T-helper 17 cell (primary cell): ENCODE data around the gene GPR142. TPM values are rescaled to one million over a fixed set of nuclear protein-coding genes. Genes with fewer than 3 reads are reported as not detected.

Source experiments
- ATAC-seq: fragments of 150-1000 bp; cut with Tn5 transposase; 2 replicates; pipeline ENCODE4 v1.10.0; 2021; ENCODE audit warnings: mild to moderate bottlenecking, moderate library complexity
- DNase-seq, 3 donors: peaks; one replicate each; pipeline versions ENCODE4 v3.0.0 to v3.0.0-alpha.2; 2020 to 2021
- H3K9me3 ChIP-seq: one replicate; pipeline ENCODE4 v1.7.0; 2013; ENCODE audit warnings: low read length, mild to moderate bottlenecking; ENCODE audit not compliant: control insufficient read depth, poor library complexity, severe bottlenecking
- H3K27ac Mint-ChIP-seq: one replicate; pipeline ENCODE4 v1.8.0; 2022; ENCODE audit warnings: mild to moderate bottlenecking, moderate library complexity, mixed read lengths
- H3K27me3 Mint-ChIP-seq: one replicate; pipeline ENCODE4 v1.8.0; 2022; ENCODE audit warnings: mixed read lengths
- H3K36me3 Mint-ChIP-seq: one replicate; pipeline ENCODE4 v1.8.0; 2022; ENCODE audit warnings: low read depth, mixed read lengths
- H3K4me1 Mint-ChIP-seq: one replicate; pipeline ENCODE4 v1.8.0; 2022; ENCODE audit warnings: mild to moderate bottlenecking, mixed read lengths
- H3K4me3 Mint-ChIP-seq: one replicate; pipeline ENCODE4 v1.8.0; 2022; ENCODE audit warnings: mild to moderate bottlenecking, moderate library complexity, mixed read lengths
- total RNA-seq, 4 donors: library from RNA in 2 of 4; stranded (reverse) in 2 of 4; gene quantifications; one replicate each; pipeline ENCODE4 v1.2.3 and lab custom pipeline; 2022 to 2026

The GPR142 gene
- total RNA-seq, 2 donors from 2014 or later: not detected

DNA sequence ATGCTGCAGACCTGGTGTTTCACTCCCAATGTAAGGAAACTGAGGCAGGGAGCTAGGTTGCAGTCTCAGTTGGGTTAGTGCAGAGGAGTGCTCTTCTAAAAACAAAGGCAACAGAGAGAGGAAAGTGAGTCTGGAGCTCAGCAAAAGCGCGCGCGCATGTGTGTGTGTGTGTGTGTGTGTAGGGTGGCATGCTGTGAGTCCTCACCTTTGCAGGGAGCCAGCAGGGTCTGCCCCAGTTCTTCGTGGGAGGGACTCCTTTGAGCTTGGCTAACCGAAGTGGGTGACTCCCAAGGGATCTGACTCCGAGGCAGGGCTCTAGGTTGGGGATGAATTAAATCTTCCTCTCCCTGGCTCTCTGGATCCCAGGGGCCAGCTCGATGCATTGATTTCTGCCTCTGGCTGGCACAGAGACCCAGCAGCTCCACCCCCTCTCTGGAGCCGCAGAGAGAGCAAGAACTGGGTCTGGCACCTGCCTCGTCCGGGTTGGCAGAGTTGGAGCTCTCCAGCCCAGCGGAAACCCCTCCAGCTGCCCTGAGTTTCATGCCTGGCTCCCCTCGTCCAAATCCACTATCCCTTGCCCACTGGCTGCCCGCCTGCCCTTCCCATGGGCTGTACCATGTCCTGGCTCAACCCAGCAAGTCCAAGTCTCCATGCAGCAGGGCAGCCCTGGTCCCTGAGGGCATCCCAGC is 4.4 kb upstream of the GPR142 start:
- H3K9me3 ChIP-seq: no peaks in the 10 kb centered on the region
- H3K4me3 Mint-ChIP-seq: no peak overlapping the region
- peaks cover 45% of the 10 kb centered on the region for H3K27me3 Mint-ChIP-seq
- ATAC-seq: no peak
- no peak for DNase-seq
- H3K4me1 Mint-ChIP-seq: peaks cover 2% of the 10 kb centered on the region
- H3K36me3 Mint-ChIP-seq: no peaks in the 10 kb centered on the region
- no peak overlapping the region for H3K27ac Mint-ChIP-seq

DNA sequence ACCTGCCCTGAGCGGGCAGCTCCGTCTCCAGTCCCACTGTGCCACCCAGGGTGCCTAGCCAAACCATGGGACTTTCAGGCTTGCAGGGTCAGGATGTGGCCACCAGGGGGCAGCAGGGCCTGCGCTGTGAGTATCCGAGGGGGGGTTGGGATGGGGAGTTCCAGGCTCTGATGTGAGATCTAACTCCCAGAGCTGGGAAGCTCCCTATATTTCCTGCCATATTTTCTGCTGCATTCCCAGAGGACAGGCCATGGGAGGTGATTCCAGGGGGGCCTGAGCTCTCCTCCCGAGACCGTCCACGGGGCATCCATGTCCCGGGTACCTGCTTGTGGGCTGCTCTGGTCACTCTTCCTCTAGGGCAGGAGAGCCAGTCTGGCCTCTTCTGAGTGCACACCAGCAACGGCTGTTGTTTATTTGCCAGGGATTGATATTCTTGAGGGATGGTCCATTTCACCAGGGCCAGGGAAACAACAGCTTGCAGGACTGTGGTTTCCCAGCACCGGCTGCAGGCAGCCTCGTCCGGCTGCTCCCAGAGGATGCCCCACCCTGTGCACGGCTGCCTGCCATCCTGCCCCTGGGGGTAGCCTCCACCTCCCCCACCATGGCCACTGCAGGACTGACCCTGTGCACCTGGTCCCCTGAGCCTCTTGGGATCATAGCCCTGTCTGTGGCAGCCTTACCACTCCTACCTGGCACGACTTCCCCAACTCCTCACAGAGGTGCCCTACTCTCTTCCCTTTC is 1.2 kb downstream of the GPR142 start:
- Mint-ChIP-seq H3K27ac (peak overlapping the region; percentile 2), H3K27me3 (peaks cover 22% of the 10 kb centered on the region), H3K4me3 (peak overlapping the region; percentile 61), H3K4me1 (peaks cover 10% of the 10 kb centered on the region), H3K36me3 (peaks cover 2% of the 10 kb centered on the region)
- DNase-seq: peak; percentile 60 to 67 (median 63)
- H3K9me3 ChIP-seq: no peaks in the 10 kb centered on the region
- peak; percentile 82 for ATAC-seq

DNA sequence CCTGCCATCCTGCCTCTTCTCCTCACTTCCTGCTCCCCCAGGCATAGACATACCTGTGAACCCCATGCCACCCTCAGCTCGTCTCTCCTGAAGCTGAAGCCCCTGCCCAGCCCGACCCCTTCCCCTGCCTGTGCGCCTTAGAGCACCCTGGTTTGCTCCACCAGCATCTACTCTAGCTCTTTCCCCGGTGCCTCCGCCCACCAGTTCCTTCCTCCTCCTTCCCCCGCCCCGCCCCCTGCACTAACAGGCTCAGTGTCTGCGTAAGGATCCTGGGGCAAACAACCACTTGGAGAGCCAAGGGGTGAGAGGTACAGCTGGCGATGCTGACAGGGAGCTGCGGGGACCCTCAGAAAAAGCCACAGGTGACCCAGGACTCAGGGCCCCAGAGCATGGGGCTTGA is 1.9 kb downstream of the GPR142 start:
- peaks cover 2% of the 10 kb centered on the region for H3K36me3 Mint-ChIP-seq
- H3K4me3 Mint-ChIP-seq: peak overlapping the region; percentile 61
- peak overlapping the region; percentile 2 for H3K27ac Mint-ChIP-seq

DNA sequence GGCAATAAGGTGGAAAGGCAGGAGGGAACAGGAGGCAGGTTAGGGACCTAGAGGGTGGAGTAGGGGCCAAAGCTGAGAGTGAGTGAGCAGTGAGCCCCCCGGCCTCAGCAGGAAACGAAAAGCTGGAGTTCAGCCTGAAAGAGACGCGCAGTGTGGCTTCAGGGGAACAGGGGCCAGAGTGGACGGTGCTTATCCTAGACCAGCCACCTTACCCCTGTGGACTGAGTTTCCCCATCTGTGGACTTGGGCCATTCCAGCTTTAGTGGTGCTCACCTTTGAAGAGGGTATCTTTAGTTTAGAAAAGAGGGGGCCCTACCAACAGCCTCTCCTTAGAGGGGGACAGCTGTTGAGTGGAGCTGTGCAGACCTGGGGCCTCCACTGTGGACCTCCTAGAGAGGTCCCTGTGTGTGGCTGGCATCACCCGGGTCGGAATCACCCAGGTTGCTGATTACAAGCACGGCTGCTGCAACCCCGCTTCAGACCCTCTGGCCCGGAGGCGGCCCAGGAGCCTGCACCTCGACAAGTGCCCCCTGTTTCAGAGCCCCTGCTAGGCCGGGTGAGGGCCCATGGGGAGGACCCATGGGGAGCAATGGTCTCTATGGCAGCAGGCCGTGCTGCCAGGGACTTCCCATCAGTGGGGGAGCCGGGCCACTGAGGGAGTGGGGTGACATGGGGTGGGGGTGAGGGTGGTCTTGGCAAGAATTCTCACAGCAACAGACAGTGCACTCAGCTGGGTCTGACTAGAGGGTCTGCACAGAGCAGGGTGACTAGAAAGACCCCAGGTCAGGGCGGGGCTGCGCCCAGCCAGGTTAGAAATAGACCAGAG is 2.6 kb downstream of the GPR142 start:
- DNase-seq (no peak), ATAC-seq (no peak)
- H3K27me3 Mint-ChIP-seq: peaks cover 20% of the 10 kb centered on the region
- peaks cover 10% of the 10 kb centered on the region for H3K4me1 Mint-ChIP-seq
- H3K36me3 Mint-ChIP-seq: peaks cover 2% of the 10 kb centered on the region
- H3K4me3 Mint-ChIP-seq: peak overlapping the region; percentile 61
- H3K27ac Mint-ChIP-seq: peak overlapping the region; percentile 2
- no peaks in the 10 kb centered on the region for H3K9me3 ChIP-seq

More for the DNA sequence above, 1.9 kb downstream of the GPR142 start:
- DNase-seq (peak in 2 of 3 donors; percentile 31 to 37), ATAC-seq (peak; percentile 75)
- Mint-ChIP-seq H3K4me1 (peaks cover 10% of the 10 kb centered on the region), H3K27me3 (peaks cover 20% of the 10 kb centered on the region)
- H3K9me3 ChIP-seq: no peaks in the 10 kb centered on the region

DNA sequence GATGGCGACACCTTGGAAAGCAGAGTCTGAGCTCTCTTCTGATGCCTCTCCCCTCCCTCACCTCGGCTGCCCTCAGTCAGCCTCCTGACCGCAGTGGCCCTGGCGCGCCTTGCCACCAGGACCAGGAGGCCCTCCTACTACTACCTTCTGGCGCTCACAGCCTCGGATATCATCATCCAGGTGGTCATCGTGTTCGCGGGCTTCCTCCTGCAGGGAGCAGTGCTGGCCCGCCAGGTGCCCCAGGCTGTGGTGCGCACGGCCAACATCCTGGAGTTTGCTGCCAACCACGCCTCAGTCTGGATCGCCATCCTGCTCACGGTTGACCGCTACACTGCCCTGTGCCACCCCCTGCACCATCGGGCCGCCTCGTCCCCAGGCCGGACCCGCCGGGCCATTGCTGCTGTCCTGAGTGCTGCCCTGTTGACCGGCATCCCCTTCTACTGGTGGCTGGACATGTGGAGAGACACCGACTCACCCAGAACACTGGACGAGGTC is 4.4 kb downstream of the GPR142 start:
- Mint-ChIP-seq H3K27ac (no peak overlapping the region), H3K27me3 (peaks cover 15% of the 10 kb centered on the region), H3K36me3 (peaks cover 2% of the 10 kb centered on the region), H3K4me1 (peaks cover 10% of the 10 kb centered on the region), H3K4me3 (no peak overlapping the region)
- ATAC-seq (no peak), DNase-seq (no peak)
- no peaks in the 10 kb centered on the region for H3K9me3 ChIP-seq

DNA sequence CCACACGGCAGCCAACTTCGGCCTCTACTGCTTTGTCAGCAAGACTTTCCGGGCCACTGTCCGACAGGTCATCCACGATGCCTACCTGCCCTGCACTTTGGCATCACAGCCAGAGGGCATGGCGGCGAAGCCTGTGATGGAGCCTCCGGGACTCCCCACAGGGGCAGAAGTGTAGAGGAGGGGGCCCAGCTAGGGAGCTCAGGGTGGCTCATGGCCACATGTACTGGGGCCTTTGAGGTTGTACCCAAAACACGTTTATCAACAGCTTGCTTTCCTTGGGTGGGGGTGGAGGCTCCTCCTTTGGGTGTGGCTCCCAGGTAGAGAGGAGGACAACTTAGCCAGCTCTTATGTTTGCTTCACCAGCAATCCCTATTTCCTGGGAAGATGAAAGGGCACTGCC is 5.1 kb downstream of the GPR142 start:
- no peak overlapping the region for H3K4me3 Mint-ChIP-seq
- no peaks in the 10 kb centered on the region for H3K9me3 ChIP-seq
- no peak overlapping the region for H3K27ac Mint-ChIP-seq
- ATAC-seq (no peak), DNase-seq (no peak)
- H3K27me3 Mint-ChIP-seq: peaks cover 15% of the 10 kb centered on the region
- peaks cover 10% of the 10 kb centered on the region for H3K4me1 Mint-ChIP-seq
- H3K36me3 Mint-ChIP-seq: peaks cover 2% of the 10 kb centered on the region

DNA sequence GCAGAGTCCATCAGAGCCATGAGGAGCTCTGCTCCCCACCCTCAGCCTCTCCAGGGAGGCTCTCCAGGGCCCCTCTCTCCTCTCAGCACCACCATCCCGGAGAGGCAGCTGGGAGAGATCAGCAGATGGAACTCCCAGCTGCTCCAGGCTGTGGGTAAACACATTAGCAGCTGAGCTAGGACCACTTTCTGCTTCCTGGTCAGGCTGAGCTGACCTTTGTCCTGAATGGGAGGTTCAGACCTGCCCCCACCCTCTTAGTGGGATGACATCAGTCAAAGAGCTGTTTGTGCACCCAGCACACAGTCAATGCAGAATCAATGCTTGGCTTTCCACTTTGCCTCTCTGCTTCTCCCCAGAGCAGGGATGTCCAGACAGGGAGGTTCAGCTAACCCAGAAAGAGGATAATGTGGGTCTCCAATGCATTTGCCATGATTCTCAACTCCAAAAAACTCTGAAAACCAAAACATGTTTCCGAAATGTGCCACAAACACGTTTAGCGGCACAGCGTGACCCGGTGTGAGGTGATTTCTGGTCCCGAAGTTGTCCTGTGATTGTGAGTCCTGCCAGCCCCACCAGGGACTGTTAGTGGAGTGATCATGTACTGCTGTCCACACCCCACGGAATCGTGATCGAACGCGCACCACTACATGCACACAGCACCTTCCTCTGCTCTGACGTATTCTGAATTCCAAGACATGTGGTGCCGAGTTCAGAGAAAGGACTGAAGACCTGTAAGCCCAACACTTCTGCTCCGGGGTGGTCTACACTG is 6.7 kb downstream of the GPR142 start:
- Mint-ChIP-seq H3K4me1 (peaks cover 5% of the 10 kb centered on the region), H3K36me3 (peaks cover 2% of the 10 kb centered on the region), H3K4me3 (no peak overlapping the region), H3K27me3 (peaks cover 10% of the 10 kb centered on the region), H3K27ac (no peak overlapping the region)
- no peak for ATAC-seq
- DNase-seq: no peak
- no peaks in the 10 kb centered on the region for H3K9me3 ChIP-seq

DNA sequence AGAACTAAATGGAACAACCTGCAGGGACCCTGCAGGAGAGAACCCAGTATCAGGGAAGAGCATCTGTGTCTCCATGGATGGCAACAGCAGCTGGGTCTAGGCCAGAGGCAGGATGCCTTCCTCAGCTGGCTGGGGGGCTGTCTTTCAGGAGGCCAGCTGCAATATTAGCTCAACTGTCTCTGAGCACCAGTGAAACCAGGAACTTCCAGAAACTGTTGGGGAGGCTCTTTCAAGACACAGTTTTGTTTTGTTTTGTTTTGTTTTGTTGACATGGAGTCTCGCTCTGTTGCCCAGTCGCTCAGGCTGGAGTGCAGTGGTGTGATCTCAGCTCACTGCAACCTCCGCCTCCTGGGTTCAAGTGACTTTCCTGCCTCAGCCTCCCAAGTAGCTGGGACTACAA is 7.6 kb downstream of the GPR142 start:
- no peaks in the 10 kb centered on the region for H3K9me3 ChIP-seq
- DNase-seq (no peak), ATAC-seq (no peak)
- Mint-ChIP-seq H3K36me3 (no peaks in the 10 kb centered on the region), H3K27me3 (peaks cover 6% of the 10 kb centered on the region), H3K4me1 (no peaks in the 10 kb centered on the region), H3K4me3 (no peak overlapping the region), H3K27ac (no peak overlapping the region)

DNA sequence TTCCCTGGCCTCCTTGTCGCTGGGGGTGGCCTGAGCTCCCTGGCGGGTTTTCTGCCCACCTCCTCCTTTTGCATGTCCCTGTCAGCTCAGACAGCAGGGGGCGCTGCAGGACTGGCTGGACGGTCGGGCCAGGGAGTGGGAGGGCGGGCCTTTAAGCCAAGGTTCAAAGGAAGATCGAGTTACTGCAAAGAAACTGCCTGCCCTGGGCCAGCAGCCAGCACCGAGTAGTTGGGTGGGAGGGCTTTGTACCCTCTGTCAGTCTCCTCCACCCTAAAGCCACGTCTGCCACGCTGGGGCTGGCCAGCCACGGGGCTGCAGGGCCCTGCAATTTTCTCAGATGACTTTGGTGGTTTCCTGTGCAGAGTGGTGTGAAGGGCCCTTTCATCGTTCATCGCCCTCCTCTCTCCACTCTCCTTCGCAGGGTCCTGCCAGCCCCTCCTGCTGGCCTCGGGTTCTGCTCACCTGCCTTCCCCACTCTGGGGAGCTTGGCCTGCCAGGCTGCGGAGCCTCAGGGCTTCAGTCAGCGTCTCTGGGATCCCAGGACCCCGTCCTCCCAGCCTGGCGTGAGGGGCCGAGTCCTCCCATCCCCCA is 12.3 kb downstream of the GPR142 start:
- ATAC-seq: peak; percentile 96
- no peak overlapping the region for H3K4me3 Mint-ChIP-seq
- peak; percentile 80 to 96 (median 84) for DNase-seq
- H3K27ac Mint-ChIP-seq: no peak overlapping the region
- peaks cover 11% of the 10 kb centered on the region for H3K27me3 Mint-ChIP-seq
- H3K4me1 Mint-ChIP-seq: no peaks in the 10 kb centered on the region
- no peaks in the 10 kb centered on the region for H3K9me3 ChIP-seq
- no peaks in the 10 kb centered on the region for H3K36me3 Mint-ChIP-seq

DNA sequence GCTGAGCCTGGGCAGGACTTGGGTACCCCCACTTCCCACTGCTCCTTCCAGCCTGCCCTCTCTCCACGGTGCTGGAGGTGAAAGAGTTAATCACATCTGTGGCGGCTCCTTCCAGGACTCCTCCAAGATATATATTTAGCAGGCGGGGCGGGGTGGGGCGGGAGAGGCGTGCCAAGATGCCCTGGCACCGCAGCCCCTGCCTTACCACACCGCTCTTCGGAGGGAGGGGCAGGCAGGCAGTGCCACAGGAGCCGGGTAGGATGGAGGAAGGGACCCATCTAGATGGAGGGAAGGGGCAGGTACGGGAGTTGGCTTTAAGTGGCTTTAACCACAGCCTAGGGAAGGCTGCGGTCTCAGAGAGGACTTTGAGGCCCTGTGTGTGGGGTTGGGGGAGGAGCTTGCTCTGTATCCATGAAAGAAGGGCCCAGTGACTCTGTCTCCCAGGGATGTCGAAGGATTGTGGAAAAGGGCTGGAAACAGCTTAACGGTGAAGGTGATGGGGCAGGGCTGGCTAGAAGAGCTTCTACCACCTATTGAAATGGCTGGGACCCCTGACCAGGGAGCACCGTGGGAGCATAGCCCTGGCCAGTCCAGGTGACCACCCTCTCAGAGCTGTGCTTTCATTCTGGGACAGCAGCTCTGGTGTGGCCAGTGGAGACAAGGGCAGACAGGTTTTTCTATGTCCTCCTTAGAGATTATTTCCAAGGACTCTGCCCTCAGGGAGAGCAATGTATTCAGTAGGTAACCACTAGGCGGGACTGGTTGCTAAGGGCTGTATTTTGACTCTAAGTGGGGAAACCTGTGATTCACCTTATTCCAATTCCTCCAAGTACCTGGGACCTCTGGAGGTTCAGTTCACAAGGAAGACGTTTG is 13.0 kb downstream of the GPR142 start:
- ATAC-seq (no peak), DNase-seq (no peak)
- Mint-ChIP-seq H3K27ac (no peak overlapping the region), H3K4me3 (no peak overlapping the region), H3K36me3 (no peaks in the 10 kb centered on the region), H3K27me3 (peaks cover 17% of the 10 kb centered on the region), H3K4me1 (no peaks in the 10 kb centered on the region)
- no peaks in the 10 kb centered on the region for H3K9me3 ChIP-seq

DNA sequence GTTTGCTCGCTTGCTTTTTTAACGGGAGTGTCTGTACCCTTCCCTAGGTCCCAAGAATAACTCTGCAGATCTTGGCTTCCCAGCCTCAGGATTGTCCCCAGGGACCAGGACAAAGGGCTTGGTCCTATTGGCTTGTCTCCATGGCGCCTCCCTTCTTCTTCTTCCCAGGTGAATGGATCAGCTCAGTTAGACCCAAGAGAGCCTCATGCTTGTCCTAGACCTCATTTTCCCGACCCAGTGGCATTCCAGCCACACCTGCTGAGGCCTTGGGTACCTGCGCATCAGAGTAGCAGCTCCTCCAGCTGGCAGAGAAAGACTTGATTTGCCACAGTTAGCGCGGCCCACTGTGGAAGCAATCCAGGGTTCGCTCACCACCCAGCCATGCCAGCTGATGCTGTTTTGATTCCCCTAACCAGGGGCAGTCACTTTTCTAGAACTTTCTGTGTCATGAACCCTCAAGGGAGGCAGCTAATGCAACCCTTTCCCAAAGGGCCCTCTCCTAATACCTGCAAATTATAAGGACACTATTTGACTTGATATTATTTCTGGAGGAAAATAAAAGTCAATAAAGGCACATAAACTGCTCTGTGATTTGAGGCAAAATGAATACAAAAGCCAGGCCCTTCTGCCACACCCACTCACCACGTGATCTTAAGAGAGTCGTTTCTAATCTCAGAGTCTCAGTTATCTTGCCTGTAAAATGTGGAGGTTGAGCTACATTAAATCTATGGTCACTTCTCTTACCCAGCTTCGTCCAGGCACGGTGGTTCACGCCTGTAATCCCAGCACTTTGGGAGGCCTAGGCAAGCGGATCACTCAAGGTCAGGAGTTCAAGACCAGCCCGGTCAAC is 13.9 kb downstream of the GPR142 start:
- no peak overlapping the region for H3K27ac Mint-ChIP-seq
- no peaks in the 10 kb centered on the region for H3K4me1 Mint-ChIP-seq
- no peaks in the 10 kb centered on the region for H3K36me3 Mint-ChIP-seq
- ATAC-seq (no peak), DNase-seq (no peak)
- H3K27me3 Mint-ChIP-seq: peaks cover 18% of the 10 kb centered on the region
- no peak overlapping the region for H3K4me3 Mint-ChIP-seq
- H3K9me3 ChIP-seq: no peaks in the 10 kb centered on the region
